ENCODE data around the gene LSM2.

- TF ChIP-seq MNT (conservative IDR thresholded peaks at IDR 0.05) (no peak), CTCF (IDR thresholded peaks at IDR 0.05 in 2 of 3, conservative IDR thresholded peaks at IDR 0.05 in 1 of 3; ENCODE audit: insufficient read depth in 2 of 3, low read depth in 1 of 3, low read length in 3 of 3) (no peak), CBX2 (IDR thresholded peaks at IDR 0.05; ENCODE audit: insufficient read depth, low read length, poor library complexity, severe bottlenecking) (no peak), ZNF830 (CRISPR knock-in tag; IDR thresholded peaks at IDR 0.05) (no peak), JUND (IDR thresholded peaks at IDR 0.05; ENCODE audit: borderline replicate concordance, low read depth, low read length) (no peak), JUND (tag; IDR thresholded peaks at IDR 0.05; ENCODE audit: borderline replicate concordance, low read depth, low read length) (no peak), ZNF589 (CRISPR knock-in tag; IDR thresholded peaks at IDR 0.05; ENCODE audit: low read depth) (no peak), HDGF (IDR thresholded peaks at IDR 0.05) (no peak), CBX8 (IDR thresholded peaks at IDR 0.05; ENCODE audit: borderline replicate concordance, extremely low read depth, low read depth, low read length, poor library complexity, severe bottlenecking) (no peak), ZNF23 (CRISPR knock-in tag; IDR thresholded peaks at IDR 0.05) (no peak), ZNF57 (CRISPR knock-in tag; IDR thresholded peaks at IDR 0.05) (no peak)
These were observed 14.7 kb downstream of the LSM2 start for GRCh38 chr6:31792090-31792374.
